8988T (cell line): ENCODE data around the gene KNSTRN.
A peak's percentile ranks its signal among the peaks of the same experiment; 100 is the strongest.

Experiments
- DNase-seq: peaks from one replicate; pipeline ENCODE4 v3.0.0; 2011

KNSTRN gene

DNA sequence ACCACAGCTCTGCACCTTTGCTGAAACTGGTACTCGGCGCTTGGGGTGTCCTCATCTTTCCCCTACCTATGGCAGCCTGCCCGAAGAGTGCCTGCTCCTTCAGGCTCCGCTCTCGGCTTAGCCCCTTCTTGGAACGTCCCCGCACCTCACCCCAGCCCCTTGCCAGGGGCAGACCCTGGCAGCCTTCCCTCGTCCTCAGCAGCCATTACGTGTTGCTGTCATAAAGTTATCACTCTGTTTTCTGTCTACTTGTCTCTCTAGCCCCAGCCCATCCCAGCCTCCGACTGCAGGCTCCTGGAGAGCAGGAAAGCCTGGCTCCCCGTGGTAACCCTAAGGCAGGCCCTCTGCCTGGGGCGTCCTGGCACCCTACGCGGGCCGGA is 53.2 kb downstream of the KNSTRN start:
- no peak for DNase-seq

DNA sequence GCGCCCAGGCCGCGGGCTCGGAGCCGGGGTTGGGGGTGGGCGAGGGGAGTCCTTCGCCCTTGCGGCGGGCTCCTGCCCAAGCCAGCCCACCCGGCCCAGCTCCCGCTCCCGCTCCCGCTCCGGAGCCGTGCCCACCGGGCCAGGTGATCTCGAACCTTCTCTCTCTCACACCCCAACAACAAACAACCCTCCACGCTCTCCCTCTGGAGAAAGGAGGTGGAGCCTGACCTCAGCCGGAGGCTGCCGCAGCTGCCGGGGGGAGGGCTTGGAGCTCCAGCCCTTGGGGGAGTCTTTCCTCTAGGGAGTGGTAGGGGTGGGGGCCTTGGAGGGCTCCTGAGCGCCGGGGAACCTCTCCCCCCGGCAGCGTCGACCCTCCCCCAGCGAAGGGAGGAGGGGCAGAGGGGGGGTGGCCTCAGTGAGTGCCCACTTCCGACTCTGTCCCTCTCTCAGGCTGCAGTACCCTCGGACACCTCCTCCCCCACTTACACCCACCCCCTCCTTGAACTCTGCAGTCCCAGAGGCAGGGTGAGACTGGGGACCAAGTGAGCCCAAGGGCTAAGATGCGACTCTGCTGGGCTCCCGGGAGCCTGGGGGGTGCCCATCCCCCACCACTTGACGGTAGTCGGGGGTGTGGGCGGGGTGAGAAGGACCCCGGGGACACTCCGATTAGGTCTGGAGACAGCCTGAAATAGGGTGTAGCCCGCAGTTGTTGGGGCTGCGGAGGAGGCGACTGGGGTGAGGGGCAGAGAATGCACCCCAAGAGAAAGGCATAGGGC is 53.8 kb downstream of the KNSTRN start:
- no peak for DNase-seq

DNA sequence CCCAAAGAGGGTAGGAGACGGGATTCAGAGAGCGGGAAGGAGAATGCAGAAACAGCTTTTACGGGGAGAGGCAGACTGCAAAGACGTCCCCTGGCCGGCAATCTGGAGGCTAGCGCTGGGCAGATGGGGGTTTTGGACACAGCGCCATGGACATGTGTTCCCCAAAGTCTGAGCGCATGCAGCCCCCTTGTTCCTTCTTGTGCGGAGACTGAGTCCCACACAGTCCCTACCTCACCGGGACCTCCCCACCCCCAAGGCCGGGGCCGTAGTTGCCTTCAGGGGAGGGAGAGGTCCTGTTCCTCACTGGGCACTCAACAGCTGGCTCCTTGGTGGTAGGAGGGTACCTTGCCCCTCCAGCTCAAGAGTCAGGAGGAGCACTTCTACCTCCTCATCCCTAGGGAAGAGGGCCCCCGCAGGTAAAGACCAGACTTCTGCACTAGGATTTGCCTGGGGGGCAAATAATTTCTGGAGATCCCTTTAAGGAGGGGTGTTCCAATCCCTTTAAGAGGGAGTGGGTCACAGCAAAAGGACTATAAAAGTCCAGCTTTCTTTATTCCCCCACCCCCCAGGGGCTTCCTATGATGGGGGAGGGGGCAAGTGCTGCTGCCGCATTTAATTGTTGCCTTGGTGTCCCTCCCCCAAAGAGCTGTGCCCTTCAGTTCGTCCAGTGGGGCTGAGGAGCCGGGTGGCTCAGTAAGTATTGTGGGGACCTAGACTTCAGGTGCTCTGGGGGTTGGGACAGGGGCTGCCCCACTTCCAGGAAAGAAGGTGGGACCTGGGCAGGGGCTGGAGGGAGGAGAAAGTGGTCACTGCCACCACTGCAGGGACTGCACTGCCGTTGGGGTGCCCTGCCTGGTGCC is 54.6 kb downstream of the KNSTRN start:
- DNase-seq, result no peak

DNA sequence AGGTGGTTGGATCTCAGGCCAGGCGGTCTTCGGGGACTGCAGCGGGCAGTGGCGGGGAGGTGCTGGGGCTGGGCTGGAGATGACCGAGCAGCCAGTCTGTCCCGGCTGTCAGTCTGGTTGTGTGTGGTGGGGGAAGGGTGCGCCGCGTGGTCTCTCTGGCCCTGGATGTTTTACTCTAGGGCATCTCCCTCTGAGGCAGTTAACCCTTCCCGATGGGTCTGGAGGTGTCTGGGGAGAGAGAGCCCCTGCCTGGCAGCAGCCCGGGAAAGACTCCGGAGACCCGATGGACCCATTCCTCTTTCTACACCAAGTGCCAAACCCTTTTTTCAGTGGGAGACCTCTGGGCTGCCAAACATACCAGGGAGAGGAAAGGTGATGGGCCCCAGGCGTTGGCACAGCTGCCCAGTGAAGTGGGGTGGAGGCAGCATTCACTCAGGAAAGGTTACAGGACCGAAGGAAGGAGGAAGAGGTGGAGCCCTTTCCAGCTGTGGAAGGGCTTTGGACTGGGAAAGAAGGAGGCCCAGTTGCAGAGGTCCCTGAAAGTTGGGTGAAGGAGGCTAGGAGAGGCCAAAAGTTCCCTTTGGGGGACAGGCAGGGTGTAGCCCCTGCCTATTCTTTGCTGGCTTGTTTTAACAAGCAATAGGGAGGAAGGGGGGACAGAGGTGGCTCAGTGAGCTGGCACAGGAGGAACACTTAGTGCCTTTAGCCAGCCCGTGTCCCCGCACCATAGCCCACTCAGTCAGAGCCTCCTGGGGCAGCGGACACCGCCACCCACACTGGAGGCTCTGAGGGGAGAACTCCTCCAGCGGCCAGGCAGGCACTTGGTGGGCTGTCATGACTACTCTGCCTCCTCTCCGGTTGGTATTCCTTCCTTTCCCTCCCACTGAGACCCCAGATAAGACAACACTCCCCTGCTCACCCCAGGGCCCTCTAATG is 55.5 kb downstream of the KNSTRN start:
- no peak for DNase-seq

DNA sequence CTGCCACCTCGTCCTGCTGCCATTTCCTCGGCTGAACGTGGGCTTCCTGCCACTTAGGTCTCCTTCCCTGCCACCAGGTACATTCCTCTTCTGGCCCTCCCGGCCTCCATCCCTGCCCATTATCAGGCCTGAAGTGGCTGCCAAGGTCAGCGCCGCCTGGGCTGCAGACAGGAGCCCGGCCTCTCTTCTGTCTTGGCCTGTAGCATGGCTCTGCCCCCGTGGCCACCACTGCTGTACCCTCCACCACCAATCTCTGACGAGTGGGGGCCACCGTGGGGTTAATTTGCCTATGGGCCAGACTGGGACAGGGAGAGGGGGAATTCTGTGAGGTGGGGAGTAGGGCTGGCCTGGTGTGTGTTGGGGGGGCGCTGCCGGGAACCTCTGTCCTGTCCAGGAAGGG is 56.2 kb downstream of the KNSTRN start:
- DNase-seq, result no peak

DNA sequence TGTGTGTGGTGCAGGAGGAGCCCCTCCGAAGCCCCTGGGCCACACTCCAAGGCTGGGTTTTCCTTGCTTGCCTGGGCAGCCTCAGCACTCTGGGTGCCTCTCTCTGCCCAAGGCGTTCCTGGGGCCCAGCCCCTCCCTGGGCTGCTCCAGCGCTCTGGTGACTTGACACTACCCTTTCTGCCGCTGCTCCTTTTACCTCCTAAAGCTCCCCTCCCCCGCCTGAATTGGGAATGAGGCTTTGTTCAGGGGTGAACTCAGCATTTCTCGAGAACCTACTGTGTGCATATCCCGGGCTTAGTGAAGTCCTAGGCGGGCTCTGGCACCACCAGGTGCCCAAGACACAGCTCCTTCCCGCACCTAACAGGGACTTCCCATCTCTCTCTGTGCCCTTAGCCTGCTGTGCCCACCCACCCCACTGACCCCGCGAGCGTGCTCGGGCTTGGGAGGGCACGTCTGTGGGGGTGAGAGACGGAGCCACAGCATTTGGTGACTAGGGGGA is 57.0 kb downstream of the KNSTRN start:
- DNase-seq, result peak; percentile 52

DNA sequence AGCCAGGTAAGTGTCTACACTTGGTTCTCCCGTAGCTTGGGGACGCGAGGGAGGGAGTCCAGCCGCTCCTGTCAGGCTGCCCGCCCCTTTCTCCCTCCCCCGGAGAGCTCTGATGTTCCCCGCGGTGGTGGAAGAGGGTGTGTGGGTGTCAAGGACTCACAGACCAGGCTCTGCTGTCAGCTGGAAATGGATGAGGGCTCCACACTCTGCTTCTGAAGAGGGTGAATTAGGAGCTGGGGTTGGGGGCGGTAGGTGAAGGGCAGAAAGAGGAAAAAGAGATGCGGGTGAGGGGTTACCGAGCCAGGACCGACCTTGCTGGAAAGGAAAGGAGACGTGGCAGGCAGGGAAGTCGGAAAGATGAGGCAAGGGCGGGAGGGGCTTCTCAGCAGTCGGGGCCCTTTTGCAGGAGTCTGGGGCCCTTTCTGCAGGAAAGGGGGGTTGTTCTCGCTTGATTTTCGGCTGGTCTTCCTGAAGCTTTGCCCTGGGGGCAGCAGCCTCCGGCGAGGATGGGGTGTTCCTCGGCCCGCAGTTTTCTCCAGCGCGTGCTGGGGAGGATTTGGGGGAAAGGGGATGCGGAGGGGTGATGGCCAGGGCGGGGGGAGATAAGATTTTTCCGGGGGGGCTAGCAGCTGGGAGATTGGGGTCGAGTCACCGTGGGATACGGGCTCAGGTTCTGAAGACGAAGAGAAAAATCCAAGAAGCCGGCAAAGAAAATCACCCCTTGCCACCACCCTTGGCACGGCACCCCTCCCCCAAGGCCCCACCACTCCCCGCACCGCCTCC is 57.6 kb downstream of the KNSTRN start:
- no peak for DNase-seq

DNA sequence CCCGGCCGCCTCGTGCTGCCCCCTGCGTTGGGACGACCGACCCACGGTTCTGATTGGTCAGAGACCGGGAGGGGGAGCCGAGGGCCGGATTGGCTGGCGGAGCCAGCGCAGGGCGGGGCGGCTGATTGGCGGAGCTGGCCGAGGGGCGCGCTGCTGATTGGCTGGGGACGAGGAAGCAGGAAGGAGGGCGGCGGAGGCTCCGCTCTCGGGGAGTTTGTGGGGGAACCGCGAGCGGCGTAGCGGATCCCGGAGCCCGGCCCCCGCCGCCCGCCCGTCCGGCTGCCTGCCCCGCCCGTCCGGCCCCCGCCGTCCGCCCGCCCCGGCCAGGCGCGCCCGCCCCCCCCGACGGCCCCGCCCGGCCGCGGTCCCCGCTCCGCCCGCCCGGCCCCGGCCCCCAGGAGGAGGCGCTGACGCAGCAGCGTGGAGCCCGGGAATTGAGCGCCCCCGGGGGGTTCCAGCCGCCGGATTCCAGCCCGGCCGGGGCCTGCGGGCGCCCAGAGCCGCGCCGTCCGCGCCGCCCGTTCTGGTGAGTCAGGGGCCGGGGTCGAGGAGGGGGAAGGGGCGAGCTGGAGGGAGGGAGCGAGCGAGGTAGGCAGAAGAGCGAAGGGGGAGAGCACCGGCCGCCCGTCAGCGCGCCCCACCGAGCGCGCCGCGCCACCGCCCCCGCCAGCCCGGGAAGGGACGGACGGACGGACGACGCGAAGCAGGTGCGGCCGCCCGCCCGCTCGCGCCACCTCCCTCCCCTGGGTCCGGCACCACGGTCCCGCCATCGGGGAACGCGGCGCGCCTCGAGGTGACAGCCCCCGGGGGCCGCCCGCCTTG is 58.4 kb downstream of the KNSTRN start, which contains the start of gene BAHD1:
Gene BAHD1, plus strand, starts transcription at position 211 of the 822 bp plus-strand sequence. CDS start 17,512 bp downstream, outside the sequence.
- DNase-seq, result peak; percentile 99

DNA sequence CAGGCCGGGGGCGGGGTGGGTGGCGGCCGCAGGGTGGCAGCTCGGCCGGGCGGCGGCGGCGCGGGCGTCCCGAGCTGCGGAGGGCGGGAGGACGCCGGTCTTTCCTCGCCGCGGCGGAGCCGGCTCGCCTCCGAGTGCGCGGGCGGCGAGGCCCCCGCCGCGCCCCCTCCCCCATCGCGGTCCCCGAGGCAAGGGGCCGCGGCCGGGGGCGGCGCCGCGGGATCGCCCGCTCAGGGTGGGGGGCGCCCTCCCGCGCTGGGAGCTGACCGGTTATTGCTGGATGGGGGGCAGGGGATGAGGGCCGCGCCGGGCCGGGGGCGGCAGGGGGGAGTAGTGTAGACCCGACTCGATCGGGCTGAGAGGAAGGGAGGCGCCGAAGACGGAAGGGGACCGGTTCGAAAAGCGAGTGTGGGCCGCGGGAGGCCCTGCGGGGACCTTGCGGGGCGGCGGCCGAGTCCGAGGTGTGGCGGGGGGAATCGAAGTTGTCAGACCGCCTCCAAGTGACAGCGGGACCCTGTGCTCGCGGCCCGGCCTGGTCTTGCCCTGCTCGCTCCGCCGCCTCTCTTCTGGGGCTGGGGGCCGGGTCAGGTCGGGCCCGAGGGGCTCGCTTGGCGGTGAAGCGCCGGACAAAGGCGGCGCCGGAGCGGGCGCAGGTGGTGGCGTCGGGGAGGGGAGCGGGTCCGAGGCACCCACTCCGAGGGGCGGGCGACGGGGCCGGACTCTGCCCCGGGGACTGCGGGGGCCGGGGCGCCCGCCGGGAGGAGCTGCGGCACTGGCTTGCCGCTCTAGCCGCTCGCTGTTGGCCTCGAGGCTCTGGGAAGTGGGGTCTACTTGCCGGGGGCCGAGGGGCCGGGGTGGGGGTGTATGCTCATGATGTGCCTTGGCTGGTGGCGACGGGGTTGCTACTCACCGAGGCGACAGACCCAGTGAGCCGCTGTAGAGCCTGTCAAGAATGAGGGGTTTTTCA is 59.3 kb downstream of the KNSTRN start:
- peak; percentile 50 for DNase-seq

DNA sequence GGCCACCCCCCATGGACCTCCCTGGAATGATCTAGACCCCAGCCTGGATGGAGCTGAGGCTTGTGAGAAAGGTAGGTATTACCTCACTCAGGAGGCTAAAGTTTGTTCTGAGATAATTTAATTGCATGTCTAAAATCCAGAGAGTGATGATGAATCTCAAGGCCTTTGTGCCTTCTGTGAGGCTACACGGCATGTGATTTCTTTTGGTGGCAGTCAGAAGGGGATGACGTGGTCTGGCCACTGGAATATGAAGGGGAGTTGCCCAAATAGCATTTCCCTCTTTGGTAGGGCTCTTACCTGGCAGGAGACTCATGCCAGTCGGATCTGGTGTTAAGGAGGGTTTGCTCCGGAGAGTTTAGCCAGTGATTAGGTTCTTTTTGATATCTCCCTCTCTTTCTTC is 60.7 kb downstream of the KNSTRN start:
- DNase-seq, result no peak

DNA sequence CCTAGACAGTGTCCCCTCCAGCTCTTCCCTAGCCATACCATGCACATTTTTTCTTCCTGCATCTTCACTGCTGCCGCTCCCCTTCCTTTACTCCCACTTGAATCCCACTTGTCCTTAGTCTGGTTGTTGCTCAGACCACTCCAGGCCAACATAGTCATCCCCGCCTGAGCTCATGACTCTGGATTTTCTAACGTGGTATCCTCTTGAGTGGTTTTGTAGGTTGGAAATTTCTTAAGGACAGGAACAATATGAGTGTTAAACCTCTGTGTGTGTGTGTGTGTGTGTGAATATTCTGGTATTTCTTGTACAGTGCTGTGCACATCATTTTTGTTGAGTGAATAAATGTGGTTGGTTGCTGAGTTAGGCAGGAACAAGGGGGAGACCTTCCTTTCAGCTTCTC is 61.3 kb downstream of the KNSTRN start:
- no peak for DNase-seq
